ENCODE measurements around the gene PLEKHJ1.
"Not testable (repeated sequence)": the region's sequence is repeated elsewhere in the genome, so short reads cannot be mapped to it uniquely, and the experiment has no call there.

The PLEKHJ1 gene

DNA sequence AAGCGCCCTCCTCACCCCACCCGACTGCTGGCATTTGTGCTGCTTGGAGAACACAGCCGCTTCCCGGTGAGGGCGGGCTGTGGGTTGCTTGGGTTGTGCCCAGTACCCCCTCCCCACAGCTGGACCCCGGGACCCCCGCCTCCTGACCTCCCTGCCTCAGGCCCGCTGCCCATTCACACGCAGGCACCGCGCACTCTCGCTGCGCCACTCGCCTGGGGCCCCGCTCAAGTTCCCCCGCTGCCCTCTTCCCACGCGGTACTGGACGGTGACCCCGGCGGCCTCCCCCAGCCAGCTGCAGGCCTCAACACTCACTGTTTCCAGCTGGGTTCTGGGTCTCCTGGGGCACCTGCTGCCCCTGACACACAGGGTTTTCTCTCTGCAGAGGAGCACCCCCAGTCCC is 16.4 kb downstream of the PLEKHJ1 start:
- DNase-seq (ENCODE audit: low spot score) = no peak

DNA sequence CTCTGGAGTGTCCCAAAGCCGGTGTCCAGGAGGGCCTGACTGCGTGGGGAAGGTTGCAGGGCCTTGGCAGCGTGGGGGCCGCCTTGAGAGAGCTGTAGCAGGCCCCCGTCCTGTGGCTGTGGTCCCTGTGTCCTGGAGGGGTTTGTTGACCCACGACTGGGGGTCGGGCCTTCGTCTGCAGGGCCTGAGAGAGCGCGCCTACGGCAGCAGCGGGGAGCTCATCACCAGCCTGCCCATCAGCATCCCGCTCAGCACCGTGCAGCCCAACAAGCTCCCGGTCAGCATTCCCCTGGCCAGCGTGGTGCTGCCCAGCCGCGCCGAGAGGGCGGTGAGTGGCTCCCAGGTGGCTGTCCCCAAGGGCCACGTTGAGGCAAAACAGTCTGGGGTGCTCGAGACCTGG is 18.5 kb downstream of the PLEKHJ1 start:
- DNase-seq (ENCODE audit: low spot score) = no peak

DNA sequence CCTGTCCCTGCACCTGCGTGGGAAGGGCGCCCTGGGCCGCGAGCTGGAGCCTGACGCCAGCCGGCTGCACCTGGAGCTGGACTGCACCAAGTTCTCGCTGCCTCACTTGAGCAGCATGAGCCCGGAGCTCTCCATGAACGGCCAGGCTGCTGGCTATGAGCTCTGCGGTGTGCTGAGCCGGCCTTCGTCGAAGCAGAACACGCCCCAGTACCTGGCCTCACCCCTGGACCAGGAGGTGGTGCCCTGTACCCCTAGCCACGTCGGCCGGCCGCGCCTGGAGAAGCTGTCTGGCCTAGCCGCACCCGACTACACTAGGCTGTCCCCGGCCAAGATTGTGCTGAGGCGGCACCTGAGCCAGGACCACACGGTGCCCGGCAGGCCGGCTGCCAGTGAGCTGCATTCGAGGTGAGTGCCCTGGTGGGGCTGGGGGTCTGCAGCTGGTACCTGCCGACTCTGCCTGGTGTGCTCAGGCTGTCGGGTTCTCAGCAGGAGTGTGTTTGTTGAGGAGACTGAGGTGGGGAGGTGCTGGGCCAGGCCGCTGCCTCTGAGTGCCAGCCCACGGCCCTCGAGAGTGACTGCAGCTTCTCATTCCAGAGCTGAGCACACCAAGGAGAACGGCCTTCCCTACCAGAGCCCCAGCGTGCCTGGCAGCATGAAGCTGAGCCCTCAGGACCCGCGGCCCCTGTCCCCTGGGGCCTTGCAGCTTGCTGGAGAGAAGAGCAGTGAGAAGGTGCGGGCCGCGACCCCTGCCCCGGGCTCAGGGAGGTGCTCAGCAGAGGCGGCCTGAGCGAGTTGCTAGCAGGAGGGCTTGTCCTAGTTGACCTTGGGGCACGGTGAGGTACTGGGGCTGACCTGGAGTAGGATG is 19.5 kb downstream of the PLEKHJ1 start:
- no peak for DNase-seq (ENCODE audit: low spot score)

DNA sequence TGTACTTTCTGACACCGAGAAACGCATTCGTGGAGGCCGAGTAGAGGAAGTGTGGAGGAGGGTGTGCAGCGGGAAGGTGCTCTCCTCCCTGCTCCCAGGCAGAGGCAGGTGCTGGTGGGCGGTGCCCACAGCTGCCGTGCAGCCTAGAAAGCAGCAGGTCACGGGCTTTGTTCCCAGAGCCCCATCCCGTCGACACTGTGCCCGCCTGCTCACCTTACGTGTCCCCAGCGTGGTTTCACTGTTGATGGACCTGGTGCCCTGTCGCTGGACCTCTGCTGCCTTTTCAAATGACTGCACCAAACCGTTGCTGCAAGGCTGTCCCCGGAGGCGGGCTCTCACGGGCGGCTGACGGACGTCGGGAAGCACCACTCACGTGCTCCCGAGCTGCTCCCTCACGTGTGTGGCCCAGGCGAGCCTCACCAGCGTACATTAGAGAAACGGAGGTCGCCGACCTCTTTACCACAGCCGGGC is 20.8 kb downstream of the PLEKHJ1 start:
- DNase-seq (ENCODE audit: low spot score) = peak; percentile 80

DNA sequence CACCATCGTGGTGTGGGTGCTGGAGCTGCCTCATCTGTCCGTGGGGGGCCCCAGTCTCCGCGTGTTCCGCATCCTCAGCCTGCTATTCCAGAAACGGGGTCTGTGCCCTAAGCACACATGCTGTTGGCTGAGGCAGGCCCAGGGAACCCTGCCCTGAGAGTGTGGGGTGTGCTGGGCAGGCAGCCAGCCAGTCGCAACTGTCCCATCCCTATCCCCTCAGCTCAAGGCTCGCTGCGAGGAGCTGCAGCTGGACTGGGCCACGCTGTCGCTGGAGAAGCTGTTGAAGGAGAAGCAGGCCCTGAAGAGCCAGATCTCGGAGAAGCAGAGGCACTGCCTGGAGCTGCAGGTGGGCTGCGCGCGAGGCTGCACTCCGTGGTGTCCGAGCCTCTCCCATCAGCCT is 21.9 kb downstream of the PLEKHJ1 start:
- DNase-seq (ENCODE audit: low spot score) = no peak

DNA sequence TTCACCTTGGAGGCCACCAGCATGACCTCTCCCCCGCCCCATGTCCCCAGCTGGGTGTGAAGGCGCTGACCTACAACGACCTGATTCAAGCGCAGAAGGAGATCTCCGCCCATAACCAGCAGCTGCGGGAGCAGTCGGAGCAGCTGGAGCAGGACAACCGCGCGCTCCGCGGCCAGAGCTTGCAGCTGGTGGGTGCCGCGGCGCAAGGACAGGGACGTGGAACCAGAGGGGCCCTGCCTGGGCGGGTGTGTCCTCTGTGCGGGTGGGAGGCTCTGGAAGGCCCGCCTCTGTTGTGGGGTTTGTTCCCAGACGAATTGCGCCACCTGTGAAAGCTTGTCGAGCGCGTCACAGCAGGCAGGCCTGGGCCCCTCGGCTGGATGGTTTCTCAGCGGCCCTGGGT is 22.3 kb downstream of the PLEKHJ1 start:
- no peak for DNase-seq (ENCODE audit: low spot score)

DNA sequence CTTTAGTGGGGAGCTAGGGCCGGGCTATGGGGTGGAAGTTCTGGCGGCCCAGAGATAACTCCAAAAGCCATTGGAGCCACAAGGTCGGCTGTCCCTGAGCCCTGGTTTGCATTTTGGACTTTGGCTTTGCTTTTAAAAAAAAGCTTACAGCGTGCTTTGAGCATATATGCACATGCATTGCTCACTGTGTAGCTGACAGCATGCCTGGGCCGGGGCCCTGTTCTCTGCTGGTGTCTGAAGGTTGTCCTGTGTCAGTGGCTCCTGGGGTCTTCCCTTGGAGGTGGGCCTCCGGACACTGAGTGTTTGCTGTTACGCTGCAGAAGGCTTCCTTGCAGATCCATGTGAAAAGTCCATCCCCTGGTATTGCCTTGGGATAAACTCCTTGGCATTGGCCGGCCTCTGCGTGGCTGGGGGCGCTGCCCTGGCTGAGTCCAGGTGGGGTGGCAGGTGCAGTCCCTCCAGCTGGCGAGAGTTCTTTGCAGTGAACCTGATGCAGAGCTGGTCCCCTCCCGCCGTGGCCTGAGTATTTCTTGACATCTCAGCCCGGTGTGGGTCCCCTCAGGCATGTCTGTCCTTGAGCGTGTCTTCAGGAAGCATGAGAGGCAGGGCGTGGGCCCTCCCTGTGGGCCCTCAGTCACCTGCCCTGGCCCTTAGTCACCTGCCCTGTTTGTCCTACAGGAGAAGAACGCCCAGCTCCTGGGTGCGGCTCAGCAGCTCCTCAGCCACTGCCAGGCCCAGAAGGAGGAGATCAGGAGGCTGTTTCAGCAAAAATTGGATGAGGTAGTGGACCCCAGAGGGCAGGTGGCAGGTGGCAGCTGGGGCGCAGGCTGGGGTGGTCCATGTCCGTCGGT is 23.0 kb downstream of the PLEKHJ1 start:
- no peak for DNase-seq (ENCODE audit: low spot score)

DNA sequence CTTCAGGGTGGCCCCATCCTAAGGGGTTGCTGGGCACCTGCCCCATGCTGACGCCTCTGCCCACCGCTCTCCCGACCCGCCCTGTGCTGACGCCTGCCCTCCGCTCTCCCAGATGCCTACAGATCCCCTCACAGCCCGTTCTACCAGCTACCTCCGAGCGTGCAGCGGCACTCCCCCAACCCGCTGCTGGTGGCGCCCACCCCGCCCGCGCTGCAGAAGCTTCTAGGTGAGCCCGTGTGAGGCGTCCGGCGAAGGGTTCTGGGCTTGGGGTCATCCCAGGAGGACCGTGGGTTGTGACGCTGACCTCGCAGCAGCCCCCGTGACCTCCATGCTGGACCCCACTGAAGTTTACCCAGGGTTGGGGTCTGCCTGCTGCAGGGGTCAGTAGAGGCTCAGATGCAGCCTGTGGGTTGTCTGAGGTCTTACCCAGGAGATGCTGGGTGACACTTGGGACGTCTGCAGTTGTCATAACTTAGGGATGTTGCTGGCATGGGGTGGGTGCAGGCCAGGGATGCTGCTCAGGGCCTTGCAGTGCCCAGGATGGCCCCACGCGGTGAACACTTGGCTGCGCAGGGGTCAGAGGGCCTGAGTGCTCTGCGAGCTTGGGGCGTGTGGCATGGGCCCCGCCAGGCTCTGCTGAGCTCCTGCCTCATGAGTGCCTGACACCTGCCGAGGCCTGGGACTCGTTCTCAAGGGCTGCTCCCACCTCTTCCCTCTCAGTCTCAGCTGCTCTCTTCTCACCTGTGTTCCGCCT is 25.0 kb downstream of the PLEKHJ1 start:
- no peak for DNase-seq (ENCODE audit: low spot score)

DNA sequence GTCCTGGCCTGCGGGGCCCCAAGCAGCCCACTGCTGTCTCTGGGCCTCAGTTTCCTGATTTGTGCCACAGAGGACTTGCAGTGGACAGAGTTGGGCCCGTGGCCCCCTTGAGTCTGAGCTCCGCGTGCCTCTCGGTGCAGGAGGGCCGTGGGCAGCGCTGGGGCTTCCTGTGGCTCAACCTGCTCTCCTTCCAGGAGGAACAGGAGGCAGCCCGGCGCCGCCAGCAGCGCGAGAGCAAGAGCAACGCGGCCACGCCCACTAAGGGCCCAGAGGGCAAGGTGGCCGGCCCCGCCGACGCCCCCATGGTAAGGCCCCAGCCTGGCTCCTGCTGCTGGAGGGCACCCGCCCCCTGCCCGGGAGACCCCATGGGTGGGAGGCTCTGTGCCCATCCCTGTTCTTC is 25.9 kb downstream of the PLEKHJ1 start:
- DNase-seq (ENCODE audit: low spot score) = no peak

DNA sequence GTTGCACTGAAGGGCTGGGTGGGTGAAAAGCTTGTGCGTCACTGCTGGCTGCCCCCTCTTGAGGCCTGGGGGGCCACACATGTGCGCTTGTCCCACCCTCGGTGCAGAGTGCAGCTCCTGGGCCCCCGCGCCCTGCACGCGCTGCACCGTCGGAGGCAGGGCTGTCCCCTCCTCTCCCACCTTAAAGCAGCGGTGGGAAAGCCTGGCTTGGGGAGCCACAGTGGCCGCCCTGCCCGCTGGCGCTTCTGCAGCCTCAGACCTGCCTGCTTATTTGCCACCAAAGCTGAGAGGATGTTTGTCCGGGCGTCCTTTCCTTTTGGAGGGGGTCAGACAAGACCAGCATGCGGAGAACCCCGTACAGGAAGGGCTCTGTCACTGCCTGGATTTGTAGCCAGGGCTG is 26.7 kb downstream of the PLEKHJ1 start:
- no peak for DNase-seq (ENCODE audit: low spot score)

DNA sequence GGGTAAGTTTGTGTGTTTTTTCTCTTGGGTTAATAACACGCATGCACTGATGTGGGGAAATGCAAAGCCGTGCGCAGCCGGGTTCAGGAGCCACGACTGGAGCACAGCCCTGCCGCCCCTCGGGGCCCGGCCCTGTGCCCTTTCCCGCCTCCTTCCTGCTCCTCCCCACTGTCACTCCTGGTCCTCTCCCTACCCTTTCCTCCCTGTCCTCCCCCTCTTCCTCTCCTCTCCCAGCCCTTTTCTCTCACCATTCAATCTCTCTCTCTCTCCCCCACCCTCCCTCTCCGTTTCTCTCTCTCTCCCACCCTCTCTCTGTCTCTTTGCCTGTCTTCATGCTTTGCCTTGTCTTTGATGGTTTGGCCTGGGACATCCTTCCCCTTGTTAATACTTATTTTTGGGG is 27.2 kb downstream of the PLEKHJ1 start:
- no peak for DNase-seq (ENCODE audit: low spot score)

DNA sequence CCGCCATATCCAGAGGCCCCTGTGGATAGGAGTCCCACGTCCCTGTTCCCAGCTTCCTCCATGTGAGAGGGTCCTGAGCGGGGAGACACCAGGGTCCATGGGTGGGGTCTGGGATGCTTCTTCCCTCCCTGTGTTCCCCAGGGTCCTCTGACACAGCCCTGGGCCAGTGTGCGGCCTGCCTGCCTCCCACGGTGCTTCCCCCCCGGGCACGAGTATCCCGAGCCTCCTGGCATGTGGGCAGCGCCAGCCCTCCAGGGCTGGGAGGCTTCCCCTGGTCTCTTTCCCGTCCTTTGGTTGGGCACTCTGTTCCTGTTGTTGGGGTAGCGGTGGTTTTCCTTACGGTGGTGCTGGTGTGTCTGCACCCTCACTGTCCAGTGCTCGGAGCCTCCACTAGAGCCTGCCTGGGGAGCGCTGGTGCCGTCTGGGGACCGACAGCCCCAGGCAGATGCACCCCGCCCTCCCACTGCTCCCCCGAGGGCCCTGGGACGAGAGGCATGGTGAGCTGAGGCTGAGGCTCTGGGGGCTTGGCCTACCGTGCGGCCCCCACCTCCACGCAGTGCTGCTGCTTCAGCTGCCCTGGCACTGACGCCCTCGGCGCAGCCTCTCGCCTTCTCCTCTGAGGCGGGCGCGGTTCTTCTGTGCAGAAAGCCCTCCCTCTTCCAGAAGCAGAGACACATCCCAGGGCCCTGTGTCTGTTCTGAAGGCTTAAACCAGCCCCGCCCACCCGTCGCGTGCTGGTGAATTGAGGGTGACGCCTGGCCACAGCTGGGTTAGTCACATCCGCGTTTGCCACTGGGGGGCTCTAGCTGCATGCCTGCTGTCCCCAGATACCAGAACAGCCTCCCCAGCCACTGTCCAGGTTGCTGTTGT is 27.9 kb downstream of the PLEKHJ1 start:
- no peak for DNase-seq (ENCODE audit: low spot score)

DNA sequence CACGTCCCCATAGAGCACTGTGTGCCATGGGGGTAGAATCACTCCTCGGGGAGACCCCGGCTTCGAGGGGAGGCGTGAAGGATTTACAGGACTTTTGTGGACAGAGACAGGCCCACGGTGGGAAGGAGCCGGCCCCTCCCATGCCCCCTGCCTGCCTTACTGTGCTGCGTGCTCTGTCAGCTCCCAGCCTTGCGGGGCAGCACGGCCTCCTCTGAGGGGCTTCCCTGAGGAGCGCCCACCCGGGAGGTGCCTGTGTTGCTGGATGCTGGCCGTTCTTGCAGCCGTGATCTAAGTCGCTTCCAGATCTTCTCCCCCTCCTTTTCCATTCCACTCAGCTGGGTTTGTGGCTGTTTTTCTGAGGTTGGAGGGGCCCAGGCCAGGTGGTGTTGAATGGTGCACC is 29.1 kb downstream of the PLEKHJ1 start:
- no peak for DNase-seq (ENCODE audit: low spot score)

DNA sequence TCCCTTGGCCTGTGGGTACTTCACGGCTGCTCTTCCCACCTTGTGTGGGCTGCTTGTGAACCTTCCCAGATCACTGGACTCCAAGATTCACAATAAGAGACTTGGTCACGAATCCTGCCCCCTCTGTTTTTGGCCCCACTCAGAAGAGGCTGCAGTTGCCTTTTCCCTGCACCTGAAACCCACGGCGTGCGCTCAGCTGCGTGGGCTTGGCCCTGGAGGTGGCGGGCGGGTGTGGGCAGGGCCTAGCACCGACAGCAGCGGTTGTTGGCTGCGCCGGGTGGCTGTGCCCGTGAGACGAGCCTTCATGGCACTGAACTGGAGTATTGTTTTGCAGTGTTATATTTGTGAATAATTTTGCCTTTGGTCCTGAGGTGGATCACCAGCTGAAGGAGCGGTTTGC is 33.8 kb downstream of the PLEKHJ1 start:
- peak; percentile 50 for DNase-seq (ENCODE audit: low spot score)

DNA sequence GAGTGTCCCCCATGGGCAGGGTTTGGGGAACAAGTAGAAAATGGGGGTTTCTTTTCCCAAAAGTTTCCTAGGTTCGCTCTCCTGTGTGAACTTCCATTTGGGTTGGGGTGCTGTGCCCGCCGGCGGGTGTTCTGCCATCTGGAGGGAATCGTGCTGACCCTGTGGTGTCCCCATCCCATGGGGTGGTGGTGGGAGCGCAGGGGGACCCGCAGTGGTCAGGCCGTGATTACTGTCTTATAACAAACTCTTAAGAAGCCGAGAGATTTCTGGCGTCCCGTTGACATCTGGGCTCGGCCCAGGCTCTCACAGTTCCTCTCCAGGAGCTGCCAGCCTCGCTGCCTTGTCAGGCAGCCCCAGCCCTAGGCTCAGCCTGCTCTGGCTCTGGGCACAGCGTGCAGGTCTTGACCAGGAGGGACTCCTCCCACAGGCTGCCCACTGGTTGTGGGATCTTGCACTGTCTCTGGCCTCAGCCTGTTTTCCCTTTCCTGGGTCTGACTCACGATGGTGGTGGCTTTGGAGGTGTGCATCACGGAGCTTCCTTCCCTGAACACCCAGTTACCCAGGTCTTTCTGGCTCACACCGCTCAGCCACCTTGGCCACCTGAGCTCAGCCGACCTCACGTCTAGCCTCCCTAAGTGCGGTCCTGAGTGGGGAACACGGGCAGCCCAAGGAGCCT is 34.5 kb downstream of the PLEKHJ1 start:
- DNase-seq (ENCODE audit: low spot score) = no peak

DNA sequence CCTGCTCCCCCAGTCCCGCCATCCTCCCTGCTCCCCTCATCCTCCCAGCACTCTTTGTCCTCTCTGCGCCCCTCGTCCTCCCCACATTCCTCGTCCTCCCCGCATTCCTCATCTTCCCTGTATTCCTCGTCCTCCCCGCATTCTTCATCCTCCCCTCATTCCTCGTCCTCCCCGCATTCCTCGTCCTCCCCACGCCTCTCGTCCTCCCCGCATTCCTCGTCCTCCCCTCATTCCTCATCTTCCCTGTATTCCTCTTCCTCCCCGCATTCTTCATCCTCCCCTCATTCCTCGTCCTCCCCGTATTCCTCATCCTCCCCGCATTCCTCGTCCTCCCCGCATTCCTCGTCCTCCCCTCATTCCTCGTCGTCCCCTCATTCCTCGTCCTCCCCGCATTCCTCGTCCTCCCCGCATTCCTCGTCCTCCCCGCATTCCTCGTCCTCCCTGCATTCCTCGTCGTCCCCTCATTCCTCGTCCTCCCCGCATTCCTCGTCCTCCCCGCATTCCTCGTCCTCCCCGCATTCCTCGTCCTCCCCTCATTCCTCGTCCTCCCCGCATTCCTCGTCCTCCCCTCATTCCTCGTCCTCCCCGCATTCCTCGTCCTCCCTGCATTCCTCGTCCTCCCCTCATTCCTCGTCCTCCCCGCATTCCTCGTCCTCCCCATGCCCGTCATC is 35.4 kb downstream of the PLEKHJ1 start:
- not testable (repeated sequence) for DNase-seq (ENCODE audit: low spot score)

DNA sequence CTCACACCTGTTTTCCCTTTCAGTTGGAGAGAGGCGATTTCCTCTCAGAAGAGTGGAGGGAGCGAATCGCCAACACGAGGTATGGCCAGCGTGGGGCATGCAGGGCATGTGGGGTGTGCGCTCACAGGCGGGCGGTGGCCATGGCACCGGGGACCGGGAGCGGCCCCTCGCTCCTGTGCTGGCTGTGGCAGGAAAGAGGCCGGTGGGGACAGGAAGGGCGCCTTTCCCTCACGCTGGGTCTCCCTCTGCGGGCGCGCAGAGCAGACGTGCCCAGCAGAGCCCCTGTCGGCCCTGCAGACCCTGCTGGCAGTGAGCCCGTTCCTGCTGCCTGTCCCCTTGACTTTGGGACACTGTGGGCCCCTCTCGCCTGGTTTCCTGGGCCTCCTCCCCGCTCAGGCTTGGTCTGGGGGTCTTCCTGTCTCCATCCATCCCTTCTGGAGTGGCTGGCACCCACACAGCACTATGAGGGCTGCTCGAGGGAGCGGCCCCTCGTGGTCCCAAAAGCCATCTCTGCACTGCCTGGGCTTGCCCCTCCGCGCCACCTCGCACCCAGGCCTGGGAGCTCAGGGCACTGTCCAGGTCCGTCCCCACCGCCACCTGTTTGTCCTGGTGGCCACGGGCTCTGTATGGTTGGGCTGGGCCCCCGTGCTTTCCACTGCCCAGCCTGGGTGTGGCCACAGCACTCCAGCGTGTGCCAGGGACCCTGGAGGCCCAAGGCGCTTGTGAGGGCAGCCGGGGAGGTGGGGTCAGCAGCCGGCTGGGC is 36.1 kb downstream of the PLEKHJ1 start:
- DNase-seq (ENCODE audit: low spot score) = no peak

DNA sequence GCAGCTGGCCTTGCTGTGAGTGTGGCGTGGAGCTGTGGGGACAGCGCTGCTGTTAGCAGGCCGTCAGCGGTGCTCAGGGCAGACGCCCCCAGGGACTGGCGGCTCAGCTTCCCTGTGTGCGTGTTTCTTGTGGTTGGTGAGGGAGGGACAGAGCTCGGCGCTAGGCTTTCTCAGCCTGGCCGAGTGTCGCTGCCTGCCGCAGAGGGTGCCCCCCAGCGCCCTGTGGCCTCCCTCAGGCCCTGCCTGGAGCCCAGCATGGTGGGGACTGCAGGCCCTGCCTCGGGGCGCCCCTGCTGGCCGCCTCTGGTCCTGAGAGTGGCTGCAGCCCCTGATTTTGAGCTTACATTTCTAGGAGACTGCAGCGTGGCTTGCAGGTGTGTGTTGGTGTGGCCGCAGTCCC is 36.9 kb downstream of the PLEKHJ1 start:
- DNase-seq (ENCODE audit: low spot score) = no peak

DNA sequence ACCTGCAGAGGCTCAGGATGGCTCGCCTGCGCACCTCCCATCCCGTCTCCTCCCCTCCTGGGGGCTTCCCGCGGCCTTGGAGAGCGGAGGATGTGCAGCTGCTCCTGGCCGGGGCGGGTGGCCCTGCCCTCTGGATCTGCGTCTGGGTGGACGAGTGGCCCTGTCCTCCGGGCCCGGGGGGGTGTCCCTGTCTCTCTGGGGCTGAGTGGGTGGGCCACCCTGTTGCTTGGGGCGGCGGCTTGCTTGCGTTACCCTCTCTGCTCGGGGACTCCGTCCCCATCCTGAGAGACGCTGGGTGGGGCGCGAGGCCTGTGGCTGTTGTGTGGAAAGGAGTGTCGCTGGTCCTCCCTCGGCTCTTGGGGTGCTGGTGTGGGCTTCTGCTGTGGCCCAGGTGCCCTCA is 37.8 kb downstream of the PLEKHJ1 start:
- DNase-seq (ENCODE audit: low spot score) = no peak

DNA sequence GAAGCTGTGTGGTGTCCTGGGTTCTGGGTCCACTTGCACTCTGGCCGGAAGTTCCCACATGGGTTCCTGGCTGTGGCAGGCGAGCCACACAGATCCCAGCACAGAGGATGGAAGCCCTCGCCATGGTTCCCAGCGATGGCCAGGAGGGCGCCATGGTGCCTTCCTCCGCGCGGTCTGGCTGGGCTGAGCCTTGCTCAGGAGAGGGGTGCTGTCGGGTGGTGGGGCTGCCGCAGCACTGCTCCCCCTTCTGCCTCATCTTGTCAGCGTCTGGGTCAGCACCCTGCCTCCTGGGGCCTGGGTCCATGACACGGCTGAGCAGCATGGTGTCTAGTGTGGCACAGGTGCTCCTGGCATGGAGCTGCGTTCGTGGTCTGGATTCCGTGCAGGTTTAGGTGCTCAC is 38.9 kb downstream of the PLEKHJ1 start:
- DNase-seq (ENCODE audit: low spot score) = no peak
